IMR-90 (cell line): Measurements from ENCODE around the gene S100A6. TPM values are rescaled to one million over a fixed set of nuclear protein-coding genes. Genes with fewer than 3 reads are reported as not detected.

Source experiments
- ATAC-seq: fragments of 200-7000 bp; cut with Tn5 transposase; 2 replicates; pipeline ENCODE4 v1.9.1; 2020; ENCODE audit warnings: low read depth, mild to moderate bottlenecking, moderate library complexity
- BruUV-seq: library from RNA; stranded (reverse); fragments of 400-500 nt; replicated peaks from 2 replicates; lab custom pipeline; 2021; lab: Mats Ljungman, UMichigan
- CTCF ChIA-PET: fragments of 300-600 bp; formaldehyde crosslinking; extraction: SDS; loops from one replicate; lab custom pipeline; 2021; ENCODE audit warnings: antibody characterized with exemption; lab: Yijun Ruan, JAX
- POLR2A ChIA-PET: fragments of 300-600 bp; sonication (Branson Sonifier 250); formaldehyde crosslinking; loops from one replicate; lab custom pipeline; 2022; ENCODE audit warnings: antibody characterized with exemption; ENCODE audit not compliant: unreplicated experiment; lab: Charles Lee
- DNase-seq: peaks from one replicate; pipeline ENCODE4 v3.0.0; 2013
- H2AFZ ChIP-seq: replicated peaks from 2 replicates; pipeline ENCODE3; 2013; ENCODE audit warnings: low read length, mild to moderate bottlenecking; ENCODE audit not compliant: poor library complexity
- H2AK5ac ChIP-seq: 2 replicates; pipeline ENCODE4 v1.6.1; 2013; ENCODE audit warnings: low read depth, low read length, inconsistent platforms
- H2AK9ac ChIP-seq: replicated peaks from 2 replicates; pipeline ENCODE3; 2013; ENCODE audit warnings: mild to moderate bottlenecking, low read depth, low read length, moderate library complexity; ENCODE audit not compliant: poor library complexity
- H2BK120ac ChIP-seq: 2 replicates; pipeline ENCODE4 v1.6.1; 2013; ENCODE audit warnings: low read depth, low read length, inconsistent platforms
- H2BK15ac ChIP-seq: 3 replicates; pipeline ENCODE4 v1.6.1; 2013; ENCODE audit warnings: low read depth, low read length, inconsistent platforms
- H2BK20ac ChIP-seq: 2 replicates; pipeline ENCODE4 v1.6.1; 2013; ENCODE audit warnings: low read depth, mild to moderate bottlenecking, inconsistent platforms, low read length, moderate library complexity
- H2BK5ac ChIP-seq: 2 replicates; pipeline ENCODE4 v1.6.1; 2013; ENCODE audit warnings: mild to moderate bottlenecking, low read depth, low read length, inconsistent platforms; ENCODE audit not compliant: poor library complexity, severe bottlenecking
- H3K14ac ChIP-seq: replicated peaks from 2 replicates; pipeline ENCODE4 v1.6.1; 2013; ENCODE audit warnings: low read depth, low read length, inconsistent platforms
- H3K18ac ChIP-seq: 2 replicates; pipeline ENCODE4 v1.6.1; 2013; ENCODE audit warnings: low read depth, low read length, control low read depth
- H3K23ac ChIP-seq: 2 replicates; pipeline ENCODE4 v1.6.1; 2013; ENCODE audit warnings: low read depth, low read length, inconsistent platforms
- H3K27ac ChIP-seq: 2 replicates; pipeline ENCODE4 v1.5.1; 2013; ENCODE audit warnings: mild to moderate bottlenecking, control low read depth, low read length; ENCODE audit not compliant: insufficient read depth
- H3K27me3 ChIP-seq: 2 replicates; pipeline ENCODE4 v1.6.1; 2013; ENCODE audit warnings: low read length; ENCODE audit not compliant: control insufficient read depth, insufficient read depth
- H3K36me3 ChIP-seq: 2 replicates; pipeline ENCODE4 v1.6.1; 2013; ENCODE audit warnings: low read length, mixed read lengths; ENCODE audit not compliant: control insufficient read depth, insufficient read depth
- H3K4ac ChIP-seq: 2 replicates; pipeline ENCODE4 v1.6.1; 2013; ENCODE audit warnings: low read depth, low read length, inconsistent platforms
- H3K4me1 ChIP-seq: 2 replicates; pipeline ENCODE4 v1.6.1; 2013; ENCODE audit warnings: low read length, mixed read lengths; ENCODE audit not compliant: control insufficient read depth, insufficient read depth
- H3K4me2 ChIP-seq: 2 replicates; pipeline ENCODE4 v1.6.1; 2013; ENCODE audit warnings: low read depth, mild to moderate bottlenecking, control low read depth, low read length, moderate library complexity
- H3K4me3 ChIP-seq: 2 replicates; pipeline ENCODE4 v1.5.1; 2013; ENCODE audit warnings: low read depth, mild to moderate bottlenecking, control low read depth, low read length, moderate library complexity; ENCODE audit not compliant: insufficient read depth
- H3K56ac ChIP-seq: 2 replicates; pipeline ENCODE4 v1.6.1; 2013; ENCODE audit warnings: low read length, inconsistent platforms; ENCODE audit not compliant: insufficient read depth; ENCODE audit errors: extremely low read depth
- H3K79me1 ChIP-seq, 2 experiments: 2 replicates each; pipeline ENCODE4 v1.6.1; 2013; ENCODE audit warnings: low read length in 2 of 2, inconsistent platforms in 1 of 2, low read depth in 1 of 2
- H3K9ac ChIP-seq: 2 replicates; pipeline ENCODE4 v1.6.1; 2013; ENCODE audit warnings: low read depth, low read length, control low read depth
- H3K9me1 ChIP-seq: 2 replicates; pipeline ENCODE4 v1.6.1; 2013; ENCODE audit warnings: low read length, inconsistent platforms; ENCODE audit not compliant: insufficient read depth
- H3K9me3 ChIP-seq: 2 replicates; pipeline ENCODE4 v1.6.1; 2013; ENCODE audit warnings: low read length; ENCODE audit not compliant: control insufficient read depth, insufficient read depth
- H4K20me1 ChIP-seq: 2 replicates; pipeline ENCODE4 v1.6.1; 2013; ENCODE audit warnings: low read length, inconsistent platforms; ENCODE audit not compliant: insufficient read depth
- H4K5ac ChIP-seq: 2 replicates; pipeline ENCODE4 v1.6.1; 2013; ENCODE audit warnings: mild to moderate bottlenecking, low read depth, low read length, control low read depth
- H4K8ac ChIP-seq, 2 experiments: 2 replicates each; pipeline ENCODE4 v1.6.1; 2013; ENCODE audit warnings: low read depth in 2 of 2, low read length in 2 of 2, control low read depth in 1 of 2, inconsistent platforms in 1 of 2
- H4K91ac ChIP-seq: 2 replicates; pipeline ENCODE4 v1.6.1; 2013; ENCODE audit warnings: low read depth, low read length, inconsistent platforms; ENCODE audit not compliant: insufficient read depth
- CHD1 ChIP-seq: IDR thresholded peaks from 2 replicates; pipeline ENCODE4 v1.6.1; 2012; ENCODE audit warnings: low read depth, low read length, improper control_type of control experiment
- FOS ChIP-seq: fragments of 150-350 bp; IDR thresholded peaks from 2 replicates; pipeline ENCODE4 v1.6.1; 2016; ENCODE audit warnings: low read depth, low read length
- MAZ ChIP-seq: IDR thresholded peaks from 2 replicates; pipeline ENCODE4 v1.6.1; 2012; ENCODE audit warnings: low read depth, mild to moderate bottlenecking, low read length, improper control_type of control experiment, moderate library complexity, borderline replicate concordance
- NFE2L2 ChIP-seq: fragments of 150-350 bp; IDR thresholded peaks from 2 replicates; pipeline ENCODE4 v1.6.1; 2016; ENCODE audit warnings: low read depth, mild to moderate bottlenecking, low read length
- SMC3 ChIP-seq: fragments of 150-350 bp; IDR thresholded peaks from 2 replicates; pipeline ENCODE4 v1.6.1; 2016; ENCODE audit warnings: low read depth, mild to moderate bottlenecking, antibody characterized with exemption, low read length, moderate library complexity
- WGBS, 2 experiments: methylation state at CpG; one replicate each; pipeline versions ENCODE4 v1.1.5 to v1.1.7; 2013; ENCODE audit warnings: missing lambda C conversion rate in 2 of 2; ENCODE audit not compliant: insufficient read length in 1 of 2; ENCODE audit errors: extremely low coverage in 2 of 2; 5-methylcytosine and 5-hydroxymethylcytosine counted together
- dilution Hi-C: fragments of 300-500 bp; cut with HindIII; formaldehyde crosslinking; loops from one replicate; pipeline ENCODE4 v1.14.3; 2018; ENCODE audit warnings: low sequenced_read_pairs; ENCODE audit not compliant: unreplicated experiment
- in situ Hi-C: fragments of 300-500 bp; cut with MboI; formaldehyde crosslinking; loops from 3 replicates; pipeline ENCODE4 v1.14.3; 2019; ENCODE audit warnings: low sequenced_read_pairs, inconsistent platforms, mixed read lengths
- intact Hi-C: fragments of 100-400 bp; cut with micrococcal nuclease; formaldehyde crosslinking; loops from 2 replicates; pipeline ENCODE4 v1.10.0; 2022
- polyA plus RNA-seq, 3 experiments: library from polyadenylated mRNA; depleted of rRNA; stranded (reverse); fragments of >200 nt; gene quantifications; 2 replicates each; pipeline ENCODE4 v1.2.3, GENCODE V29; 2012; ENCODE audit warnings: low replicate concordance in 1 of 3
- total RNA-seq: library from RNA; depleted of rRNA; stranded (reverse); fragments of >200 nt; gene quantifications from 2 replicates; pipeline ENCODE4 v1.2.3, GENCODE V29; 2012
- TF ChIP-seq, protein P1 (sequence below): conservative IDR thresholded peaks from 2 replicates; pipeline ENCODE4 v1.5.1; 2012; ENCODE audit warnings: mild to moderate bottlenecking, low read depth, low read length, improper control_type of control experiment
- TF ChIP-seq, protein P2 (sequence below): fragments of 150-350 bp; IDR thresholded peaks from 2 replicates; pipeline ENCODE4 v1.6.1; 2017; ENCODE audit warnings: mild to moderate bottlenecking, antibody characterized with exemption, low read length, low read depth

Gene S100A6
- total and polyA plus RNA-seq, 2 of the 4 experiments (the other 2 are of a cell fraction): 373 to 1,755 TPM

DNA sequence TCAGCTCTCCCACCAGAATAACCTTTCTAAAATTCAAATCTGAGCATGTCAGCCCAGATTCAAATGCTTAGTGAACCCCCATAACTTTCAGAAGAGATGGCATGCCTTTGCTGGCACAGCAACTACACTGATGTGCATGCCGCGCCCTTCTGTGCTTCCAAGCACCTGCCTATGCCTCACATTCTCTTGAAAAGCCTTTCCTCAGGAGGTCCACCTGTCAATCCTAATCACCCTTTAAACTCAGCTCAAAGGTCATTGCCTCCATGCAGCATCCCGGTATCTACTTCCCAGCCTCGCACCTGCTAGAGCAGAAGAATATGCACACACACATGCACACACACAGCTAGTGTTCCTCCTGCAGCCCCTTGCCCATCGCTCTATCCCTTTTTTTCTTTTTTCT lies 35.1 kb upstream of the S100A6 start:
- in situ Hi-C loops (no loop called here), intact Hi-C loops (no loop called here), dilution Hi-C loops (no loop called here)
- ATAC-seq (no peak), DNase-seq (no peak)
- H4K20me1 ChIP-seq: no peaks in the 10 kb centered on the region
- peak overlapping the region; percentile 29 for H3K4ac ChIP-seq
- H3K18ac ChIP-seq: no peak overlapping the region
- H3K9me3 ChIP-seq: no peaks in the 10 kb centered on the region
- H3K79me1 ChIP-seq: peaks cover 0 to 26% of the 10 kb centered on the region in 2 experiments; a peak in 2 of 4 replicates
- no peak overlapping the region for H2BK20ac ChIP-seq
- no peak overlapping the region for H3K4me2 ChIP-seq
- H3K9me1 ChIP-seq: peaks cover 23% of the 10 kb centered on the region
- no TSS peak for BruUV-seq
- H4K8ac ChIP-seq: no peak overlapping the region
- no peak overlapping the region for H3K23ac ChIP-seq
- ChIA-PET POLR2A (interaction anchor here (3.7 kb wide), 1 partner anchor 36 kb away, joined by 28 read pairs; the partner anchor contains the start of gene S100A6), CTCF (interaction anchor here (0.6 to 0.8 kb wide), 2 partner anchors 37 to 60 kb away, joined by 4 to 6 read pairs; no protein-coding TSS in a partner anchor)
- no peak overlapping the region; the same call in 2 of the 3 replicates for H2BK15ac ChIP-seq
- H4K91ac ChIP-seq: no peak overlapping the region; the same call in 1 of the 2 replicates
- no peak overlapping the region for H4K5ac ChIP-seq
- H2BK120ac ChIP-seq: no peak overlapping the region
- H3K14ac ChIP-seq: no peak overlapping the region
- no peak overlapping the region for H3K27ac ChIP-seq
- H3K27me3 ChIP-seq: no peaks in the 10 kb centered on the region
- H3K9ac ChIP-seq: no peak overlapping the region
- WGBS, 2 experiments: 100% methylated on average over 2 of the region's 5 CpGs; no CpG with 5 or more reads in 1 of the 2 experiments
- H2AFZ ChIP-seq: no peak overlapping the region
- H2BK5ac ChIP-seq: no peak overlapping the region
- no peak overlapping the region for H2AK5ac ChIP-seq
- no peak overlapping the region for H3K4me3 ChIP-seq
- peaks cover 27% of the 10 kb centered on the region for H3K4me1 ChIP-seq
- no peak overlapping the region for H3K56ac ChIP-seq
- H3K36me3 ChIP-seq: no peaks in the 10 kb centered on the region
- peak overlapping the region; percentile 65 for H2AK9ac ChIP-seq
- TF ChIP-seq SMC3 (no peak), CHD1 (no peak), NFE2L2 (no peak), FOS (no peak), MAZ (no peak)
- TF ChIP-seq, protein P1, sequence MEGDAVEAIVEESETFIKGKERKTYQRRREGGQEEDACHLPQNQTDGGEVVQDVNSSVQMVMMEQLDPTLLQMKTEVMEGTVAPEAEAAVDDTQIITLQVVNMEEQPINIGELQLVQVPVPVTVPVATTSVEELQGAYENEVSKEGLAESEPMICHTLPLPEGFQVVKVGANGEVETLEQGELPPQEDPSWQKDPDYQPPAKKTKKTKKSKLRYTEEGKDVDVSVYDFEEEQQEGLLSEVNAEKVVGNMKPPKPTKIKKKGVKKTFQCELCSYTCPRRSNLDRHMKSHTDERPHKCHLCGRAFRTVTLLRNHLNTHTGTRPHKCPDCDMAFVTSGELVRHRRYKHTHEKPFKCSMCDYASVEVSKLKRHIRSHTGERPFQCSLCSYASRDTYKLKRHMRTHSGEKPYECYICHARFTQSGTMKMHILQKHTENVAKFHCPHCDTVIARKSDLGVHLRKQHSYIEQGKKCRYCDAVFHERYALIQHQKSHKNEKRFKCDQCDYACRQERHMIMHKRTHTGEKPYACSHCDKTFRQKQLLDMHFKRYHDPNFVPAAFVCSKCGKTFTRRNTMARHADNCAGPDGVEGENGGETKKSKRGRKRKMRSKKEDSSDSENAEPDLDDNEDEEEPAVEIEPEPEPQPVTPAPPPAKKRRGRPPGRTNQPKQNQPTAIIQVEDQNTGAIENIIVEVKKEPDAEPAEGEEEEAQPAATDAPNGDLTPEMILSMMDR: no peak
- TF ChIP-seq, protein P2, sequence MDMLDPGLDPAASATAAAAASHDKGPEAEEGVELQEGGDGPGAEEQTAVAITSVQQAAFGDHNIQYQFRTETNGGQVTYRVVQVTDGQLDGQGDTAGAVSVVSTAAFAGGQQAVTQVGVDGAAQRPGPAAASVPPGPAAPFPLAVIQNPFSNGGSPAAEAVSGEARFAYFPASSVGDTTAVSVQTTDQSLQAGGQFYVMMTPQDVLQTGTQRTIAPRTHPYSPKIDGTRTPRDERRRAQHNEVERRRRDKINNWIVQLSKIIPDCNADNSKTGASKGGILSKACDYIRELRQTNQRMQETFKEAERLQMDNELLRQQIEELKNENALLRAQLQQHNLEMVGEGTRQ: no peak
